ENCODE measurements around the gene JAK2.
"Not testable (repeated sequence)": the region's sequence is repeated elsewhere in the genome, so short reads cannot be mapped to it uniquely, and the experiment has no call there.

The JAK2 gene

GRCh38 chr9:5043381-5043780 is 58.3 kb downstream of the JAK2 start:
- DNase-seq = no peak

DNA sequence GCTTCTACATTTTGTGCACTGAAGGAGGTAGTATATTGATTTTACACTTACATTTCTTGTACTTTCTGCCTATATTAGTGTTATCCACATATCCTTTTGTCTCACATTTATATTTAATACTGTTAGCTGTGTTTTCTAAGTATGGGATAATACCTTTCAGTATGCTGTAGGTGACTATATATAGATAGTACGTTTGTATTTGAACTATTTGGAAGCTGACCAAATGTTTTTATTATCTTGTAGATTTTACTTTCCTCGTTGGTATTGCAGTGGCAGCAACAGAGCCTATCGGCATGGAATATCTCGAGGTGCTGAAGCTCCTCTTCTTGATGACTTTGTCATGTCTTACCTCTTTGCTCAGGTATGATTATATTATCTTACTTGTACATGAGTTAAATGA is 59.1 kb downstream of the JAK2 start:
- no peak for DNase-seq

GRCh38 chr9:5052838-5053237 is 67.8 kb downstream of the JAK2 start:
- no peak for DNase-seq

GRCh38 chr9:5062631-5063030 is 77.6 kb downstream of the JAK2 start:
- no peak for DNase-seq

GRCh38 chr9:5072871-5073270 is 87.8 kb downstream of the JAK2 start:
- DNase-seq = no peak

- no peak for DNase-seq
These were observed 88.6 kb downstream of the JAK2 start for GRCh38 chr9:5073701-5074100.

GRCh38 chr9:5085993-5086392 is 100.9 kb downstream of the JAK2 start:
- DNase-seq = no peak

GRCh38 chr9:5089737-5090136 is 104.7 kb downstream of the JAK2 start:
- no peak for DNase-seq

- no peak for DNase-seq
These were observed 110.7 kb downstream of the JAK2 start for GRCh38 chr9:5095795-5096194.

GRCh38 chr9:5099466-5099865 is 114.4 kb downstream of the JAK2 start:
- no peak for DNase-seq

- DNase-seq = not testable (repeated sequence)
These were observed 116.1 kb downstream of the JAK2 start for GRCh38 chr9:5101127-5101526.

GRCh38 chr9:5106517-5106916 is 121.4 kb downstream of the JAK2 start:
- DNase-seq = not testable (repeated sequence)

GRCh38 chr9:5110867-5111681 is 126.0 kb downstream of the JAK2 start:
- no peak for DNase-seq

- DNase-seq = no peak
These were observed 126.6 kb downstream of the JAK2 start for GRCh38 chr9:5111696-5112095.

- no peak for DNase-seq
These were observed 127.1 kb downstream of the JAK2 start for GRCh38 chr9:5112109-5112592.

DNA sequence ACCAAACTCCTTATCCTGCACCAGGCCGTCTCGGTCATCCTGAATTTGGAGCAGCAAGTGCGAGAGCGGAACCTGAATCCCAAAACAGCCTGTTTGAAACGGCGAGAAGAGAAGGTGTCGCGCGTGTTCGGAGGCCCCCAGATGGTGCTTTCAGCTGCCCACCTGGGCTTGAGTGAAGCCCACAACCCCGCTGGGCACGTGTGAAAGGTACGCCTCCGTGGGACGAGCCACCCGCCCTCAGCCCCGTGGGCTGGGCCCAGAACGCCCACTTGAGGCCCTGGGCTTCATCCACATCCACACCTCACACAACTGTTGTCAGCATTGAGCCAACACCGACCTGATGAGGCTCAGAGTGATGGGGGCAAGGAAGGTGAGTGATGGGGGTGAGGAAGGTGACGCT is 127.6 kb downstream of the JAK2 start:
- no peak for DNase-seq

DNA sequence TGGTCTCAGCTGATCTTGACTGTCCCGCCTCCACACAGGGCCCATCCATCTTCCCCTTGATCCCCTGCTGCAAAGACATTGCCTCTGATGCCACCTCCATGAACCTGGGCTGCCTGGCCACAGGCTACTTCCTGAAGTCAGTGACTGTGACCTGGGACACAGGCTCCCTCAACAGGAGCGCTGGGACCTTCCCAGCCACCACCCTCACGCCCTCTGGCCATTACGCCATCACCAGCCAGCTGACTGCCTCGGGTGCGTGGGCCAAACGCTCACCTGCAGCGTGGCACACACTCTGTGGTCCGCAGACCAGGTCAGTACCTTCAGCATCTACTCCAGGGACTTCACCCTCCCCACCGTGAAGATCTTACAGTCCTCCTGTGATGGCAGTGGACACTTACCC is 128.5 kb downstream of the JAK2 start:
- no peak for DNase-seq

DNA sequence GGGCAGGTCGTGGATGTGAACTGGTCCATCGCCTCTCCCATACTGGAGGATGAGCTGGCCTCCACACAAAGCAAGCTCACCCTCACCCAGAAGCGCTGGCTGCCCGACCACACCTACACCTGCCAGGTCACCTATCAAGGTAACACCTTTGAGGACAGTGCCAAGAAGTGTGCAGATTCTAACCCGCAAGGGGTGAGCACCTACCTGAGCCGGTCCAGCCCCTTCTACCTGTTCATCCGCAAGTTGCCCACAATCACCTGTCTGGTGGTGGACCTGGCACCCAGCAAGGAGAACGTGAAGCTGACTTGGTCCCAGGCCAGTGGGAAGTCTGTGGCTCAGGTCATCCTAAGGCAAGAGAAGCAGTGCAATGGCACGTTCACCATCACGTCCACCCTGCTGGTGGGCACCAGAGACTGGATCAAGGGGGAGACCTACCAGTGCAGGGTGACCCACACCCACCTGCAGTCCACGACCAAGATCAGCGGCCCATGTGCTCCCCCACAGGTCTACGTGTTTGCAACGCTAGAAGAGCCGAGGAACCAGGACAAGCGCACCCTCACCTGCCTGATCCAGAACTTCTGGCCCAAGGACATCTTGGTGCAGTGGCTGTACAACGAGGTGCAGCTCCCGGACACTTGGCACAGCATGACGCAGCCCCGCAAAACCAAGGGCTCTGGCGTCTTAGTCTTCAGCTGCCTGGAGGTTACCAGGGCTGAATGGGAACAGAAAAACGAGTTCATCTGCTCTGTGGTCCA is 129.1 kb downstream of the JAK2 start:
- no peak for DNase-seq

- DNase-seq = no peak
These were observed 137.0 kb downstream of the JAK2 start for GRCh38 chr9:5122116-5122515.

DNA sequence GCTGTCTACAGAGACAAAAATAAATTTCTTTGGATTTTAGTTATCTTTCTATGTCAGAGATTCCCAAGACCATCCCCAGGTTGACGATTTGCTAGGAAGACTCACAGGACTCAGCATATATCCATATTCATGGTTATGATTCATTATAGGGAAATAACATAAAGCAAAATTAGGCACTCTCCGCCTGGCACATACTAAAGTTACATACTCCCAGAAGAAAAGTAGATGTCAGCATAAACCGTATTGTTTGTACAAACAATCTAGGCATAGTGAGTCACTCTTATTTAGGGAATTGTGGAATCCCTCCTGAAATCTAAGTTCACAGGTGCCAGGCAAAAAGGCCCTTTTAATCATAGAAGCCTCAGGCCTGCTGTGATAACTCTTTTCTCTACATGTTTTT is 137.4 kb downstream of the JAK2 start:
- no peak for DNase-seq

GRCh38 chr9:5140151-5140550 is 155.1 kb downstream of the JAK2 start:
- no peak for DNase-seq

GRCh38 chr9:5144217-5144616 is 159.1 kb downstream of the JAK2 start:
- DNase-seq = no peak

- DNase-seq = no peak
These were observed 161.2 kb downstream of the JAK2 start for GRCh38 chr9:5146241-5146640.

Data from midbrain (tissue), 1 donor.